GM12874 (cell line): ENCODE results near the gene SND1.

Experiments used
- TF ChIP-seq, protein P1 (sequence below): IDR thresholded peaks from 2 replicates; pipeline ENCODE4 v1.5.1; 2011; ENCODE audit warnings: low read depth, mild to moderate bottlenecking, control low read depth, low read length, moderate library complexity; ENCODE audit not compliant: insufficient read depth

Gene SND1

DNA sequence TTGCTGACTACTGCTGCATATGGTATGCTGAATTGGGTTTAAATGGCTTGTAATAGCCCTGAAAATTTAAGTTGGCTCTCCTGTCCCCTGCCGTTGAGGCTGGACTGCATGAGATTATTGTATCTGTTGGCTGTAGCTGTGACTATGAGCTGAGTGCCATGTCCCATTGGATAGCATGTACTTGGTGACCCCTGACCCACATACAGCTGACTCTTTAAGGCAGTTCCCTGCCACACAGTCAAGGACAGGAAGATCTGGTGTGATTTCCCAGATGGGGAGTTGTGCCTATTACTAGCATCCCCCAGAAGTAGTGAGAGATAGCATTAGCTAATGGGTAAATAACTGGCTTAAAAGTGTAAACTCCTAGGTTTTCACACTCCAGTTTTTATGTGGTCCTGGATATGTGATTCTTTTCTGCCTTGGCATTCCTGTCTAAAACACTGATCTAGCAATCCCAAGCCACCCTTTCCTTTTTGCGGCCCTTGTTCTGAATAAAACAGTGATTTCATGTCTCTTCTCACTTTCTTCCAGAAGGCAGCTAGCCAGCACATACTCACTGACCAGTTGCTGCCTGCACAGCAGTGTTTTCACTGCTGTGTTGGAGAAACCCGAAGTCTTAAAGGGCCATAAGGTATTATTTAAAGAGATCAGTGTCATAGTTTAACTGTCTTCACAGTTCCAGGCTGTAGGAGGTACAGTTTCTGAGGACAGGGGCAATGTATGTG is 343.3 kb downstream of the SND1 start:
- TF ChIP-seq, protein P1, sequence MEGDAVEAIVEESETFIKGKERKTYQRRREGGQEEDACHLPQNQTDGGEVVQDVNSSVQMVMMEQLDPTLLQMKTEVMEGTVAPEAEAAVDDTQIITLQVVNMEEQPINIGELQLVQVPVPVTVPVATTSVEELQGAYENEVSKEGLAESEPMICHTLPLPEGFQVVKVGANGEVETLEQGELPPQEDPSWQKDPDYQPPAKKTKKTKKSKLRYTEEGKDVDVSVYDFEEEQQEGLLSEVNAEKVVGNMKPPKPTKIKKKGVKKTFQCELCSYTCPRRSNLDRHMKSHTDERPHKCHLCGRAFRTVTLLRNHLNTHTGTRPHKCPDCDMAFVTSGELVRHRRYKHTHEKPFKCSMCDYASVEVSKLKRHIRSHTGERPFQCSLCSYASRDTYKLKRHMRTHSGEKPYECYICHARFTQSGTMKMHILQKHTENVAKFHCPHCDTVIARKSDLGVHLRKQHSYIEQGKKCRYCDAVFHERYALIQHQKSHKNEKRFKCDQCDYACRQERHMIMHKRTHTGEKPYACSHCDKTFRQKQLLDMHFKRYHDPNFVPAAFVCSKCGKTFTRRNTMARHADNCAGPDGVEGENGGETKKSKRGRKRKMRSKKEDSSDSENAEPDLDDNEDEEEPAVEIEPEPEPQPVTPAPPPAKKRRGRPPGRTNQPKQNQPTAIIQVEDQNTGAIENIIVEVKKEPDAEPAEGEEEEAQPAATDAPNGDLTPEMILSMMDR = no peak

DNA sequence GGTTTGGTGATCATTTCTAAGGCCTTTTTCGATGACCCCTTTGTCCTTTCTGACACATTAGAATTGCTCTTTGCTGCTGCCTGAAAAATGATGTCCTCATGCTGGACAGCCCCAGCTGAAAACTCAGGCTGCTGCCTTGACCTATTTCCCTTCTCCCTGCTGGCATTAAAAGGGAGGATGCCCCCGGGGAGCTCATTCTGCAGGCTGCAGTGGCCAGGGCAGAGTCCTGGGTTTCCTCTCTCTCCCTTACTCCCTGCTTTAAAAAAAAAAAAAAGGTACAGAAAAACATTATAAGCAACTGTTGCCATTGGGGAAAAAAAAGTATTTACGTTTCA is 343.9 kb downstream of the SND1 start:
- TF ChIP-seq, protein P1 = no peak

DNA sequence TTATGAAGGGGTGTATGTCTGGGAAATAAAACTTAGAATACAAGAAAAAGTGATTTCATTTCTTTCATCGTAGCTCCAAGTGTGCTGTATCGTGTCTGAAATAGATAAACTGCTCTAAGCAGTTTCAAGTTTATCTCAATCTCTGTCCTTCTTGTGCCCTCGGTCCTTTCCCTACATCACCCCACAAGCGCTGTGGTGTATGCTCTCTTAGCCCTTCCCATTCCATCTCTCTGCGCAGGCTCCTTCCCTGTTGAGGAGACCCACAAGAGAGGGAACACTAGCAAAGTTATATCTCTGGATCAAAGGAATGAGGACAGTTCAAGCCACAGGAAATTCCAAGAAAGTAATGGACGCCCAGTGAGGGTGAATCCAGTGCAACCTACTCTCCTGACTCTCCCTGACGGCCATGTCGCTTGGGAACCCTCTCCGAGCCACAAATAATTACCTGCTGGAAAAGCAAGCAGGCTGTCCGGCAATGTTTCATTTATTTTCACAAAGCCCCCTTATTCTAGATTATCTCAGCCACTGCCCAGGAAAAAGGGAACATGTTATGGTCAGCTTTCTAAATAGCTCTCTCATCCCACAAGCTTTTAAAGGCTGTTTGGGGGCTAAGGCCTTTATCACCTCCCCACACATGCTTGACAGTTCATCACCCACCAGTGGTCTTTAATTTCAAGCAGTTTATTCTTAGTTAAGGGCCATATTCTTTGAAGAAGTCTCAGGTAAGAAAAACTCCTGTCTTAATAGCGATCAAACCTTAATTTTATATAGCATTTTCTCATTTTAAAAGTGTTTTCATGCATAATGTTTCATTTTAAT is 344.5 kb downstream of the SND1 start:
- TF ChIP-seq, protein P1 = no peak

DNA sequence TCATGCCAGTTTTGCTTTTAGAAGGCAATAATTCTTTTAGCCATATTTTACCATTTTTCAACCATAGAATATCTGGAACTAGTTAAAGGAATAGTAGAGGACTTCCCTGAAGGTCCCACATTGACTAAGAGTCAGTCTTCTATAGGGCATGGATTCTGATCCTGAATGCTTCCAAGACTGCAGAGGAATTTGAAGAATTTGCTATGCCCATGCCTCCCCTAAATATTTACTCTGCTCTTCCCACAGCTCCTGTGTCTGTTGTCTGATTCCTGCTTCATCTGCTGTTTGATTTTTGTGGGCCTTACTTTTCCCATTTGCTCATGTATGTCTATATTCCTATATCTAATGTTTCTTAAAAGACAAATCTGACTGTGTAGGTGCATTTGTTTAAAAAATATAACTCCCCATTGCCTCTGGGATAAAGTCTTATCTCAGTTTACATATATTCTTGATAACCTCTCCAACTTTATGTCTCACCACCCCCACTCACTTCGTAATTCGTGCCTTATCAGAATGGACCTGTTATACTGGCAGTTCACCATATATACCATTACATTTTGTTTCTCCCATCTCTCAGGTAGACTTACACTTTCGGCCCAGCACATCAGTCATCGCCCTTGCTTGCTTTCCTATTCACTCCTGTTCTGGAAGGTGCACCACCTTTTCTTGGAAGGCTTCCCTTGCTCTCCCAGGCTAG is 345.4 kb downstream of the SND1 start:
- TF ChIP-seq, protein P1 = no peak

DNA sequence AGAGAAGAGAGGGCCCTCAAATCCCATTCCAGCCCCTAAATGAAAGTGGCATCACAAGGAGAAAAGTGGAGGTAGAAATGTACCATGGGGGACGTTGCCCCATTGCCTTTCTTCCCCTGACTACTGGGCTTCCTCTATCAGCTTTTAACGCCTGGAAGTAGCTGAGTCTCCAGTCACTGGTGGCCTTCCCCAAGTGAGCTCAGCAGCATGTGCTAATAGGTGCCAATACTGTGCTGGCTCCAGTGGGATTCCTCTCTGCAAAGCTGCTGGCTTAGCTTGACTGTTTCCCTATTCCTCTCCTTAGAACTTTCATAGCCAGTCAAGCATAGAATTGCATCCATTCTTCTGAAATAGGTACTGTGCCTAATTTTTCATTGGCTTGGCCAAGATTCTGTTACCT is 346.7 kb downstream of the SND1 start:
- TF ChIP-seq, protein P1 = no peak

DNA sequence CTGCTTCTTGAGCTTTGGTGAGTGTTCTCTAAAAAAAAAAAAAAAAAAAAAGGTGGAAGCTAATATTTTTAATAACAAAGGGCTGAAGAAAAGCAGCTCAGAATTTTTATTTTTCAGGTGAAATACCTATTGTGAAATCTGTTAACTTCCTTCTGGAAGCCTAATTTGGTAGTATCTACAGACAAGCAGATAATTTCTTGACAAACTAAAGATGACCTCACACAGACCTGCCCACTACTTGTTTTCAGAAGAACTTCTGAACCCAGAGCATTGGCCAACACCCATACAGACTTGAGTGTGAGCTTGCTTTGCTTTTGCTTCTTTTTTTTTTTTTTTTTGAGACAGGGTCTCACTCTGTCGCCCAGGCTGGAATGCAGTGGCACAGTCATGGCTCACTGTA is 348.1 kb downstream of the SND1 start:
- TF ChIP-seq, protein P1 = no peak

DNA sequence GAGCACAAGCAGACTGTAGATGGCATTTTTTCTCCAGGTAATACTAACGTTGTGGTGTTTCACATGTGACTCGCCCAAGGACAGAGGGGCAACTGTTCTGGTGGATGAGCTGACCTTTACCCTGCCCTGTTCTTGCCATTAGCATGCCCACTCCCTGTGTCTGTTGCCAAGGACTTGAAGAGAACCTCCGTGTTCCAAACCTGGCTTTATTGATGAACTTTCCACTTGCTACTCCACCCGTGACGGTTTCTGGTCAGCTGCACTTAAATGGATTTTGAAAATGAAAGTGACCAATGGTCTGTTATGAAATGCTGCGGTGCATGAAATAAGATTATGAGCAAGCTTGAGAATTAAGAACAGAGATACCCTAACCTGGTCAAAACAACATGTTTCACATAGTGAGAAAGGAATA is 348.9 kb downstream of the SND1 start:
- TF ChIP-seq, protein P1 = no peak
